ENCODE measurements around the gene SUMO2. TPM values are rescaled to one million over a fixed set of nuclear protein-coding genes. Genes with fewer than 3 reads are reported as not detected.
A peak's percentile ranks its signal among the peaks of the same experiment; 100 is the strongest.

Gene SUMO2
- total and polyA plus RNA-seq, 9 of the 15 experiments (the other 6 are each of a cell fraction or from before 2014, with no cell fraction given): 157 to 733 (median 419) TPM

- TF ChIP-seq ZNF699 (CRISPR knock-in tag; IDR thresholded peaks at IDR 0.05; ENCODE audit: insufficient replicate concordance) (no peak), ZNF511 (CRISPR knock-in tag; IDR thresholded peaks at IDR 0.05) (no peak; the same call in 1 of the 2 replicates), GTF2A2 (tag; IDR thresholded peaks at IDR 0.05) (no peak), OTX1 (CRISPR knock-in tag; IDR thresholded peaks at IDR 0.05) (no peak), MCM2 (IDR thresholded peaks at IDR 0.05; ENCODE audit: low read depth) (no peak), IRF2 (CRISPR knock-in tag; IDR thresholded peaks at IDR 0.05) (no peak), MECOM (CRISPR knock-in tag; IDR thresholded peaks at IDR 0.05) (peak; percentile 36; the same call in 1 of the 2 replicates), DIDO1 (tag; IDR thresholded peaks at IDR 0.05; ENCODE audit: low read depth) (0 out of 2 replicates have a peak, but pooled peaks have one; percentile 11), TCF7L2 (IDR thresholded peaks at IDR 0.05; ENCODE audit: low read depth, low read length) (no peak), HMG20B (CRISPR knock-in tag; IDR thresholded peaks at IDR 0.05) (no peak), MYBL2 (IDR thresholded peaks at IDR 0.05; ENCODE audit: low read depth) (no peak), MYBL2 (CRISPR knock-in tag; IDR thresholded peaks at IDR 0.05; ENCODE audit: borderline replicate concordance) (no peak), COPS2 (conservative IDR thresholded peaks at IDR 0.05) (no peak), CREB1 (IDR thresholded peaks at IDR 0.05) (peak; percentile 47; the same call in 1 of the 2 replicates), CREB1 (CRISPR knock-in tag; IDR thresholded peaks at IDR 0.05) (no peak), CCAR2 (IDR thresholded peaks at IDR 0.05; ENCODE audit: low read depth, low read length) (no peak), CBX5 (IDR thresholded peaks at IDR 0.05; ENCODE audit: borderline replicate concordance, low read depth) (no peak), ATF2 (CRISPR knock-in tag; IDR thresholded peaks at IDR 0.05) (no peak), ZNF282 (CRISPR knock-in tag; IDR thresholded peaks at IDR 0.05) (no peak), ZNF584 (CRISPR knock-in tag; IDR thresholded peaks at IDR 0.05; ENCODE audit: low read depth) (peak; percentile 77)
- TF ChIP-seq, protein P1, sequence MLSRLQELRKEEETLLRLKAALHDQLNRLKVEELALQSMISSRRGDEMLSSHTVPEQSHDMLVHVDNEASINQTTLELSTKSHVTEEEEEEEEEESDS (CRISPR knock-in tag; IDR thresholded peaks at IDR 0.05): no peak
- TF ChIP-seq, protein P2, sequence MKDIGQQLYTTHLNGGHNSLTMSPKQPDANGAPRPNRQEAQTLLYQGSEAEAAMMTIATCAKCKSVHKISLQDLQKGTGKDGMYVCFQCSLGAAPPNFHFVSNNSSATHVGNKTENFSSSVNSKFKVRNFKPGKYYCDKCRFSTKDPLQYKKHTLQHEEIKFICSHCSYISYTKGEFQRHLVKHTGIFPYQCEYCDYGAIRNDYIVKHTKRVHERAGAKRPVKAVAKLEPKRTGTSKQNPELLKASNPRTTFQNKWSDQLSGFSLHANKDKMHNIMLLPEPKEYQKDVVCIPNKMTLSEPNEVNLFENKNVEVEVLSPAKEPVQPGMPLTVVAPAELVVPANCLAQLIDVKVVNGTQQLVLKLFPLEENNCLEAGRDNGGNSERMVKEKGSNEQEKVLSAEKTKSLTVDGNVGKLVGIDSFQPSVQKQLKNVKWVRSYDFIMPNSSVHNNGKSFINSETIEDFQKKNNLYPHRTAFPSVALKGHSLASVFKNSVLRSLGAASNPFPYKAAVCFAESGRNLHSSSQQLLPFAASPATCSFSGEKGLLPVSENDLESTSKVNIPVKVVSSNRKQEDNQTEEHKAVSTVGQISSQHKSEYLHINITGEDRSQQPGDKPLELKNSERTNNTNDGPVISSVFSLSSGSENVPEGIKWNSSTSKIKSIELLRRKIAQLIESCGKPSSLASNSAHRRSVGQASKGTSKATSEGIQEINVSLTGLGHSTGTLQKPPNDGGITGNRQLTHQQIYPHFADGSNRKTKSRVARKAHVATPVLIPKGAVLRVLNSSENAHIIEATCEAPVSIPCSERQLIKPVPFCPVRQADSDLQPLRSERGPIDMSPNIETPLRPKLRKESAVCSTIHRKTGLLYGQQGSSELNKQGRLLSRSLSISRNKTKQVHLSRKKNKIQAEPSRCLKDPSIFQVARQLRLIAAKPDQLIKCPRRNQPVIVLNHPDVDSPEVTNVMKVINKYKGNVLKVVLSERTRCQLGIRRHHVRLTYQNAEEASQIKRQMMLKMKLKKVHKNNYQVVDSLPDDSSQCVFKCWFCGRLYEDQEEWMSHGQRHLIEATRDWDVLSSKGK (CRISPR knock-in tag; IDR thresholded peaks at IDR 0.05): no peak
- TF ChIP-seq, protein P3, sequence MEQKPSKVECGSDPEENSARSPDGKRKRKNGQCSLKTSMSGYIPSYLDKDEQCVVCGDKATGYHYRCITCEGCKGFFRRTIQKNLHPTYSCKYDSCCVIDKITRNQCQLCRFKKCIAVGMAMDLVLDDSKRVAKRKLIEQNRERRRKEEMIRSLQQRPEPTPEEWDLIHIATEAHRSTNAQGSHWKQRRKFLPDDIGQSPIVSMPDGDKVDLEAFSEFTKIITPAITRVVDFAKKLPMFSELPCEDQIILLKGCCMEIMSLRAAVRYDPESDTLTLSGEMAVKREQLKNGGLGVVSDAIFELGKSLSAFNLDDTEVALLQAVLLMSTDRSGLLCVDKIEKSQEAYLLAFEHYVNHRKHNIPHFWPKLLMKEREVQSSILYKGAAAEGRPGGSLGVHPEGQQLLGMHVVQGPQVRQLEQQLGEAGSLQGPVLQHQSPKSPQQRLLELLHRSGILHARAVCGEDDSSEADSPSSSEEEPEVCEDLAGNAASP (IDR thresholded peaks at IDR 0.05): no peak
Measured at GRCh38 chr17:75124041-75124818, 58.5 kb downstream of the SUMO2 start (continued).

Measured in K562 (cell line).